GM12892 (cell line): ENCODE results near the gene GDPD5.

Experiments
- POLR2A ChIP-seq: IDR thresholded peaks from 2 replicates; pipeline ENCODE4 v1.6.1; 2011; ENCODE audit warnings: low read depth, low read length, control low read depth
- POLR2AphosphoS5 ChIP-seq: IDR thresholded peaks from 2 replicates; pipeline ENCODE4 v1.6.1; 2011; ENCODE audit warnings: low read depth, low read length, control low read depth
- TAF1 ChIP-seq: IDR thresholded peaks from 2 replicates; pipeline ENCODE4 v1.6.1; 2011; ENCODE audit warnings: low read depth, mild to moderate bottlenecking, control low read depth, low read length, borderline replicate concordance

- TF ChIP-seq POLR2A (no peak), POLR2AphosphoS5 (no peak), TAF1 (no peak)
These were observed 111.9 kb downstream of the GDPD5 start for GRCh38 chr11:75413864-75414263.
